GM12891 (cell line): ENCODE measurements around the gene LIPC.

Source experiments
- POLR2A ChIP-seq: IDR thresholded peaks from 2 replicates; pipeline ENCODE4 v1.6.1; 2011; ENCODE audit warnings: low read depth, low read length, control low read depth
- POLR2AphosphoS5 ChIP-seq: IDR thresholded peaks from 2 replicates; pipeline ENCODE4 v1.6.1; 2011; ENCODE audit warnings: low read depth, low read length, control low read depth

DNA sequence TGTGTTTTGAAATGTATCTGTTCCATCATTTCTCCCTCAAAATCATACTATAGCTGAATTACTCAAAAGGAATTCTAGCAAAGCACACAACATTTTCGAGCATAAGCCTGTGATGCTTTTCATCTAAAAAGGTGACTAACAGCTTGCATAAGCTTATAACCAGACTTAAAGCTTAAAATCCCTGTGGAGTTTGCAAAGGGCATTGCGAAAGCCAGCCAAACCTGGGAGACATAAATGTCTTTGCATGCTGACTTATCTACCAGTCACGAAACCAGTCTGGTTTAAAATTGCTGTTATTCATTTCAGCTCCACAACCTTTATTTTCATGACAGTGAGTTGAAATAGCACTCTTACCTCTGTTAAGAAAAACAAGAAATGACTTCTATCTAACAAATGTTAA lies 35.6 kb upstream of the LIPC start:
- TF ChIP-seq POLR2A (no peak), POLR2AphosphoS5 (no peak)
